GM18858 (cell line): Measurements from ENCODE around the gene B4GALNT4.
"Not testable (repeated sequence)": the region's sequence is repeated elsewhere in the genome, so short reads cannot be mapped to it uniquely, and the experiment has no call there.

Experiments
- ATAC-seq: cut with Tn5 transposase; IDR thresholded peaks from one replicate; pipeline ENCODE4 v1.9.1; 2021; ENCODE audit not compliant: unreplicated experiment

Gene B4GALNT4

DNA sequence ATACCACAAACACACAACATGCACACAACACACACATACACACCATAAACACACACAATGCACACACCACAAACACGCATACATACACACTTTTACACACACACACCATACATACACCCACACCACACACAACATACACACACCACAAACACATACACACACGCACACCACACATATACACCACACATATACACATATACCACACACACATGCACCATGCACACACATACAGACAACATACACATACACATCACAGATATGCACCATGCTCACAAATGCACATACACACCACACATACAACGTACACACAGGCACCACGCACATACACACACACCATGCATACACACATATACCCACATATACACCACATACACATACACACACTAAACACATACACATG is 11.7 kb upstream of the B4GALNT4 start:
- ATAC-seq = no peak

- no peak for ATAC-seq
Measured at GRCh38 chr11:358129-358800, 11.0 kb upstream of the B4GALNT4 start.

DNA sequence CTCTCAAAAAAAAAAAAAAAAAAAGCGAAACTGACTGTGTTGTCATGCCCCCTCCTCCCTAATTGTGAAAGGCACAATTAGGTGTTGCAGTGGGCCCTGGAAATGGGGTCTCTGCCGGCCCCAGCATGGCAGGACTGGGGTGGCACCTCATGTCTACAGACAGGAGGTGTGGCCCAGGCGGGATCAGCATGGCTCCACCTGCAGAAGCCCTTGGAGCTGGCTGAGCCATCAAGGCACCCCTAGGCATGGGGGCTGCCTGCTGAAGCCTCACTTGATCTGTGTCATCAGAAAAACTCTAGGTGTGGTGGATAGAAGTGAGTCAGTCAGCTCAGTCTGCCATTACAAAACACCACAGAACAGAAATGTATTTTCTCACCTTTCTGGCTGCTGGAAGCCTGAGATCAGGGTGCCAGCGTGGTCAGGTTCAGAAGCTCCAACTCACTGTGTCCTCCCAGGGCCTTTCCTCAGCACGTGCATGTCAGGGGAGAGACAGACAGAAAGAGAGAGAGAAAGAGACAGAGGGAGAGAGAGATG is 10.1 kb upstream of the B4GALNT4 start:
- ATAC-seq = no peak

GRCh38 chr11:360326-361280 is 8.7 kb upstream of the B4GALNT4 start:
- ATAC-seq = no peak

- ATAC-seq = no peak
Measured at GRCh38 chr11:362642-363442, 6.5 kb upstream of the B4GALNT4 start.

DNA sequence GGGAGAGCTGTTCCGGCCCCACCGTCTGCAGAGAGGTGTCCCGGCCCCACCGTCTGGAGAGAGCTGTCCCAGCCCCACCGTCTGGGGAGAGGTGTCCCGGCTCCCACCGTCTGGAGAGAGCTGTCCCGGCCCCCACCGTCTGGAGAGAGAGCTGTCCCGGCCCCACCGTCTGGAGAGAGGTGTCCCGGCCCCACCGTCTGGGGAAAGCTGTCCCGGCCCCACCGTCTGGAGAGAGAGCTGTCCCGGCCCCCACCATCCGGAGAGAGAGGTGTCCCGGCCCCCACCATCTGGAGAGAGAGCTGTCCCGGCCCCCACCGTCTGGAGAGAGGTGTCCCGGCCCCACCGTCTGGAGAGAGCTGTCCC is 5.9 kb upstream of the B4GALNT4 start:
- not testable (repeated sequence) for ATAC-seq

GRCh38 chr11:363948-364761 is 5.1 kb upstream of the B4GALNT4 start:
- ATAC-seq = no peak

GRCh38 chr11:364991-365725 is 4.1 kb upstream of the B4GALNT4 start:
- no peak for ATAC-seq

- ATAC-seq = no peak
Measured at GRCh38 chr11:365831-366230, 3.5 kb upstream of the B4GALNT4 start.

DNA sequence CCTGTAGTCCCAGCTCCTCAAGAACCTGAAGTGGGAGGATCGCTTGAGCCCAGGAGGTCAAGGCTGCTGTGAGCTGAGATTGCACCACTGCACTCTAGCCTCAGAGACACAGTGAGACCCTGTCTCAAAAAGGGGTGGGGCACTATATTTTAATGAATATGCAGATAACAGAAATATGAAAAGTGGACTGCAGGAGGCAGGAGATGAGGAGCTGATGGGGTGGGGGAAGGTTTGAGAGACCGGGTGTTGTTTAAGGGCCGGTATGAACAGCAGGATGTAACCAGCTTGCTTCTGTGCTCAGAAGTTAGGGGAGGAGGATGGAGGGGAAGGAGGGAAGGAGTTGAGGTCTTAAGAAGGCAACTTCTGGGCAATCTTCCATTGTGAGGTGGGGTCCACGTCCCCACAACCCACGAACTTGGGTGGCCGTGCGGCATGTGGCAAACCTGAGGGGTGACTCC is 1.3 kb upstream of the B4GALNT4 start:
- no peak for ATAC-seq

GRCh38 chr11:368414-369335 is 624 bp upstream of the B4GALNT4 start:
- no peak for ATAC-seq

GRCh38 chr11:370070-370941 is 1.0 kb downstream of the B4GALNT4 start:
- ATAC-seq = no peak

GRCh38 chr11:371051-371450 is 1.8 kb downstream of the B4GALNT4 start:
- no peak for ATAC-seq

- no peak for ATAC-seq
Measured at GRCh38 chr11:371716-372590, 2.7 kb downstream of the B4GALNT4 start.

- no peak for ATAC-seq
Measured at GRCh38 chr11:372809-373715, 3.8 kb downstream of the B4GALNT4 start.
